Activated CD4-positive, alpha-beta memory T cell treated with anti-CD3 and anti-CD28 coated beads, Interleukin-2, amount 10 ng/mL, durations not matched to agents 7 days and 5 days (primary cell): Measurements from ENCODE around the gene POLDIP2. TPM values are rescaled to one million over a fixed set of nuclear protein-coding genes. Genes with fewer than 3 reads are reported as not detected.

ENCODE experiments used
- CTCF ChIA-PET: fragments of 350-600 bp; sonication (Branson Sonifier 250); formaldehyde crosslinking; loops from one replicate; lab custom pipeline; 2021; ENCODE audit warnings: antibody characterized with exemption, inconsistent platforms; lab: Charles Lee
- POLR2A ChIA-PET: fragments of 350-600 bp; sonication (Branson Sonifier 250); formaldehyde crosslinking; loops from one replicate; lab custom pipeline; 2021; ENCODE audit warnings: antibody characterized with exemption; lab: Charles Lee
- DNase-seq: peaks from one replicate; pipeline ENCODE4 v3.0.0-alpha.2; 2020
- H3K27ac Mint-ChIP-seq: one replicate; pipeline ENCODE4 v1.8.0; 2021; ENCODE audit warnings: mild to moderate bottlenecking, mixed read lengths
- H3K27me3 Mint-ChIP-seq: one replicate; pipeline ENCODE4 v1.8.0; 2021; ENCODE audit warnings: mixed read lengths
- H3K36me3 Mint-ChIP-seq: one replicate; pipeline ENCODE4 v1.8.0; 2021; ENCODE audit warnings: low read depth, mixed read lengths
- H3K4me1 Mint-ChIP-seq: one replicate; pipeline ENCODE4 v1.8.0; 2021; ENCODE audit warnings: mixed read lengths
- H3K4me3 Mint-ChIP-seq: one replicate; pipeline ENCODE4 v1.8.0; 2021; ENCODE audit warnings: mild to moderate bottlenecking, mixed read lengths
- H3K9me3 Mint-ChIP-seq: one replicate; pipeline ENCODE4 v1.8.0; 2021; ENCODE audit warnings: mixed read lengths
- total RNA-seq, 2 experiments: library from RNA; stranded (reverse); gene quantifications; one replicate each; pipeline ENCODE4 v1.2.3, GENCODE V29; 2021

POLDIP2 gene
- total RNA-seq, 2 experiments from 2014 or later: 54.3 to 56.2 TPM

GRCh38 chr17:28385037-28385400 lies 27.7 kb upstream of the POLDIP2 start:
- POLR2A ChIA-PET: interaction anchor here (1.2 to 4.4 kb wide), 10 partner anchors 9 to 215 kb away, joined by 3 to 43 read pairs (median 7); partner anchors contain the start of genes IFT20, PIGS, POLDIP2 and SARM1

GRCh38 chr17:28384281-28385036 lies 27.1 kb upstream of the POLDIP2 start:
- ChIA-PET CTCF (interaction anchor here (0.5 to 2.7 kb wide), 5 partner anchors 13 to 156 kb away, joined by 3 to 12 read pairs (median 3); partner anchors contain the start of gene SARM1), POLR2A (interaction anchor here (0.6 to 4.4 kb wide), 10 partner anchors 10 to 215 kb away, joined by 3 to 43 read pairs (median 7); partner anchors contain the start of genes IFT20, PIGS, POLDIP2 and SARM1)
- H3K36me3 Mint-ChIP-seq: peaks cover 17% of the 10 kb centered on the region
- peak; percentile 80 for DNase-seq
- H3K27ac Mint-ChIP-seq: peak overlapping the region; percentile 78
- H3K9me3 Mint-ChIP-seq: no peaks in the 10 kb centered on the region
- no peaks in the 10 kb centered on the region for H3K27me3 Mint-ChIP-seq
- H3K4me3 Mint-ChIP-seq: peak overlapping the region; percentile 86
- H3K4me1 Mint-ChIP-seq: peaks cover 32% of the 10 kb centered on the region

More at GRCh38 chr17:28385037-28385400, 27.7 kb upstream of the POLDIP2 start:
- no peaks in the 10 kb centered on the region for H3K9me3 Mint-ChIP-seq
- peak; percentile 24 for DNase-seq
- peak overlapping the region; percentile 86 for H3K4me3 Mint-ChIP-seq
- CTCF ChIA-PET: interaction anchor here (1.5 to 2.7 kb wide), 2 partner anchors 16 to 31 kb away, joined by 3 to 12 read pairs; no protein-coding TSS in a partner anchor
- H3K36me3 Mint-ChIP-seq: peaks cover 22% of the 10 kb centered on the region
- no peaks in the 10 kb centered on the region for H3K27me3 Mint-ChIP-seq
- peak overlapping the region; percentile 78 for H3K27ac Mint-ChIP-seq
- peaks cover 32% of the 10 kb centered on the region for H3K4me1 Mint-ChIP-seq

GRCh38 chr17:28381141-28381825 lies 24.0 kb upstream of the POLDIP2 start:
- Mint-ChIP-seq H3K36me3 (peaks cover 6% of the 10 kb centered on the region), H3K27me3 (no peaks in the 10 kb centered on the region), H3K4me3 (no peak overlapping the region), H3K9me3 (no peaks in the 10 kb centered on the region), H3K27ac (no peak overlapping the region), H3K4me1 (peaks cover 29% of the 10 kb centered on the region)
- POLR2A ChIA-PET: interaction anchor here (2.0 kb wide), 2 partner anchors 10 to 18 kb away, joined by 4 to 8 read pairs; partner anchors contain the start of genes SARM1 and VTN
- CTCF ChIA-PET: interaction anchor here (1.4 to 2.1 kb wide), 2 partner anchors 10 to 35 kb away, joined by 4 to 7 read pairs; partner anchors contain the start of gene SARM1
- peak; percentile 40 for DNase-seq

GRCh38 chr17:28379814-28380801 lies 22.8 kb upstream of the POLDIP2 start:
- no peaks in the 10 kb centered on the region for H3K27me3 Mint-ChIP-seq
- H3K9me3 Mint-ChIP-seq: no peaks in the 10 kb centered on the region

GRCh38 chr17:28372945-28373274 lies 15.6 kb upstream of the POLDIP2 start:
- peaks cover 23% of the 10 kb centered on the region for H3K4me1 Mint-ChIP-seq
- ChIA-PET CTCF (interaction anchor here (1.3 kb wide), 1 partner anchor 14 kb away, joined by 4 read pairs; no protein-coding TSS in a partner anchor), POLR2A (interaction anchor here (5.7 to 7.6 kb wide), 2 partner anchors 11 to 15 kb away, joined by 43 to 80 read pairs; partner anchors contain the start of gene POLDIP2)
- peak overlapping the region; percentile 16 for H3K27ac Mint-ChIP-seq
- no peaks in the 10 kb centered on the region for H3K27me3 Mint-ChIP-seq
- DNase-seq: no peak
- H3K4me3 Mint-ChIP-seq: peak overlapping the region; percentile 71
- H3K9me3 Mint-ChIP-seq: no peaks in the 10 kb centered on the region
- no peaks in the 10 kb centered on the region for H3K36me3 Mint-ChIP-seq

More at GRCh38 chr17:28379814-28380801, 22.8 kb upstream of the POLDIP2 start:
- no peak for DNase-seq
- no peak overlapping the region for H3K4me3 Mint-ChIP-seq
- H3K36me3 Mint-ChIP-seq: peaks cover 6% of the 10 kb centered on the region
- POLR2A ChIA-PET: interaction anchor here (2.0 kb wide), 2 partner anchors 9 to 17 kb away, joined by 4 to 8 read pairs; partner anchors contain the start of genes SARM1 and VTN
- peaks cover 20% of the 10 kb centered on the region for H3K4me1 Mint-ChIP-seq
- CTCF ChIA-PET: interaction anchor here (1.3 kb wide), 1 partner anchor 36 kb away, joined by 3 read pairs; no protein-coding TSS in a partner anchor
- H3K27ac Mint-ChIP-seq: no peak overlapping the region

GRCh38 chr17:28372203-28372944 lies 15.0 kb upstream of the POLDIP2 start:
- Mint-ChIP-seq H3K27ac (peak overlapping the region; percentile 16), H3K36me3 (no peaks in the 10 kb centered on the region), H3K4me3 (peak overlapping the region; percentile 71), H3K27me3 (no peaks in the 10 kb centered on the region), H3K4me1 (peaks cover 23% of the 10 kb centered on the region), H3K9me3 (no peaks in the 10 kb centered on the region)
- DNase-seq: peak; percentile 34
- ChIA-PET POLR2A (interaction anchor here (2.7 to 7.6 kb wide), 4 partner anchors 8 to 37 kb away, joined by 8 to 80 read pairs (median 30); partner anchors contain the start of genes IFT20, POLDIP2 and TNFAIP1), CTCF (interaction anchor here (1.1 to 1.3 kb wide), 3 partner anchors 11 to 18 kb away, joined by 3 to 4 read pairs (median 4); no protein-coding TSS in a partner anchor)

- H3K27me3 Mint-ChIP-seq: no peaks in the 10 kb centered on the region
- H3K4me1 Mint-ChIP-seq: peaks cover 23% of the 10 kb centered on the region
- POLR2A ChIA-PET: interaction anchor here (0.6 to 7.6 kb wide), 6 partner anchors 9 to 643 kb away, joined by 3 to 80 read pairs (median 13); partner anchors contain the start of genes IFT20, POLDIP2 and TNFAIP1
- no peaks in the 10 kb centered on the region for H3K36me3 Mint-ChIP-seq
- DNase-seq: peak; percentile 90
- peak within 1 kb of the TSS; percentile 90 for H3K4me3 Mint-ChIP-seq
- CTCF ChIA-PET: interaction anchor here (0.8 to 1.3 kb wide), 5 partner anchors 10 to 526 kb away, joined by 3 to 4 read pairs (median 4); no protein-coding TSS in a partner anchor
- H3K9me3 Mint-ChIP-seq: no peaks in the 10 kb centered on the region
- H3K27ac Mint-ChIP-seq: peak within 1 kb of the TSS; percentile 77
Measured at GRCh38 chr17:28371245-28372202, 14.2 kb upstream of the POLDIP2 start, which contains the start of gene SARM1. Gene SARM1, plus strand, starts transcription at chr17:28371694. Its CDS starts 339 bp downstream, at chr17:28372033.

GRCh38 chr17:28370744-28371103 lies 13.4 kb upstream of the POLDIP2 start:
- Mint-ChIP-seq H3K4me3 (peak overlapping the region; percentile 90), H3K27ac (no peak overlapping the region), H3K27me3 (no peaks in the 10 kb centered on the region), H3K36me3 (no peaks in the 10 kb centered on the region), H3K9me3 (no peaks in the 10 kb centered on the region), H3K4me1 (peaks cover 23% of the 10 kb centered on the region)
- CTCF ChIA-PET: interaction anchor here (0.8 to 1.7 kb wide), 2 partner anchors 13 to 527 kb away, joined by 3 to 7 read pairs; partner anchors contain the start of gene POLDIP2
- no peak for DNase-seq
- POLR2A ChIA-PET: interaction anchor here (1.6 to 7.6 kb wide), 5 partner anchors 9 to 35 kb away, joined by 7 to 80 read pairs (median 18); partner anchors contain the start of genes IFT20, POLDIP2 and TNFAIP1

GRCh38 chr17:28370035-28370743 lies 12.9 kb upstream of the POLDIP2 start, which contains the start of gene VTN:
Gene VTN, minus strand, starts transcription at chr17:28370307. Its CDS starts 104 bp downstream, at chr17:28370203.
- H3K27me3 Mint-ChIP-seq: no peaks in the 10 kb centered on the region
- peaks cover 23% of the 10 kb centered on the region for H3K4me1 Mint-ChIP-seq
- DNase-seq: no peak
- no peaks in the 10 kb centered on the region for H3K9me3 Mint-ChIP-seq
- peak within 1 kb of the TSS; percentile 90 for H3K4me3 Mint-ChIP-seq
- CTCF ChIA-PET: interaction anchor here (0.8 to 1.7 kb wide), 2 partner anchors 13 to 528 kb away, joined by 3 to 7 read pairs; partner anchors contain the start of gene POLDIP2
- peak within 1 kb of the TSS; percentile 77 for H3K27ac Mint-ChIP-seq
- no peaks in the 10 kb centered on the region for H3K36me3 Mint-ChIP-seq
- POLR2A ChIA-PET: interaction anchor here (1.6 to 7.6 kb wide), 5 partner anchors 9 to 35 kb away, joined by 7 to 80 read pairs (median 18); partner anchors contain the start of genes IFT20, POLDIP2 and TNFAIP1
